ENCODE measurements around the gene ABCC8. TPM values are rescaled to one million over a fixed set of nuclear protein-coding genes. Genes with fewer than 3 reads are reported as not detected.

ABCC8 gene
- total RNA-seq, 6 experiments from 2014 or later, result 1.3 to 1.5 TPM; not detected in 4

GRCh38 chr11:17508791-17509190 lies 32.1 kb upstream of the ABCC8 start:
- H3K36me3 ChIP-seq, result no peaks in the 10 kb centered on the region
- intact Hi-C loops (cut with DNase I), result no loop called here
- DNase-seq, result no peak
- no peaks in the 10 kb centered on the region for H3K9me3 ChIP-seq
- WGBS (ENCODE audit: insufficient coverage, low coverage, low lambda C conversion rate, missing lambda C conversion rate), result 8% methylated on average over 3 of the region's 3 CpGs
- TF ChIP-seq, protein P1, sequence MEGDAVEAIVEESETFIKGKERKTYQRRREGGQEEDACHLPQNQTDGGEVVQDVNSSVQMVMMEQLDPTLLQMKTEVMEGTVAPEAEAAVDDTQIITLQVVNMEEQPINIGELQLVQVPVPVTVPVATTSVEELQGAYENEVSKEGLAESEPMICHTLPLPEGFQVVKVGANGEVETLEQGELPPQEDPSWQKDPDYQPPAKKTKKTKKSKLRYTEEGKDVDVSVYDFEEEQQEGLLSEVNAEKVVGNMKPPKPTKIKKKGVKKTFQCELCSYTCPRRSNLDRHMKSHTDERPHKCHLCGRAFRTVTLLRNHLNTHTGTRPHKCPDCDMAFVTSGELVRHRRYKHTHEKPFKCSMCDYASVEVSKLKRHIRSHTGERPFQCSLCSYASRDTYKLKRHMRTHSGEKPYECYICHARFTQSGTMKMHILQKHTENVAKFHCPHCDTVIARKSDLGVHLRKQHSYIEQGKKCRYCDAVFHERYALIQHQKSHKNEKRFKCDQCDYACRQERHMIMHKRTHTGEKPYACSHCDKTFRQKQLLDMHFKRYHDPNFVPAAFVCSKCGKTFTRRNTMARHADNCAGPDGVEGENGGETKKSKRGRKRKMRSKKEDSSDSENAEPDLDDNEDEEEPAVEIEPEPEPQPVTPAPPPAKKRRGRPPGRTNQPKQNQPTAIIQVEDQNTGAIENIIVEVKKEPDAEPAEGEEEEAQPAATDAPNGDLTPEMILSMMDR (IDR thresholded peaks at IDR 0.05), result no peak
- TF ChIP-seq POLR2A (IDR thresholded peaks at IDR 0.05), result no peak
- H3K27me3 ChIP-seq, result no peaks in the 10 kb centered on the region
- H3K27ac ChIP-seq, result no peak overlapping the region
- H3K4me3 ChIP-seq, result no peak overlapping the region
- H3K4me1 ChIP-seq, result no peaks in the 10 kb centered on the region
- peak in 1 of 4 donors; percentile 32 for ATAC-seq

DNA sequence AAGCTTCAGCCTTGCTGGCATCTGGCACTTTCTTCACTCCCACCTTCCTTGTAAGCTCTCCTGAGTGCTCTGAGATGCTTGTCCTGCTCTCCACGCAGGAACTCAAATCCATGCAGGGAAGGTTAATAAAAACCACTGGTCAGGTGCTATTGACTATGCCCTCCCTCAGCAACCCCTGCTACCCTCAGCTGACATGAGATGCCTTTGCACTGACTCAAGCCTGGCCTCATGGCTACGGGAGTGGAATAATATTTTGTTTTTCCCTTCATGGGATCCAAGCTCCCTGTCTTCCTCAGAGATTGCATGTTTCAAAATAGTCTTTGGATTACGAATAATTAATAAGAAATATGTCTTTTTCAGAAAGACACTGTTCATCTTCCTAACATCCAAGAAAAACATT lies 31.7 kb upstream of the ABCC8 start:
- TF ChIP-seq POLR2A (IDR thresholded peaks at IDR 0.05), result no peak
- TF ChIP-seq, protein P1 (IDR thresholded peaks at IDR 0.05), result no peak
- ATAC-seq, result peak in 1 of 4 donors; percentile 8
- Histone ChIP-seq H3K4me3 (no peak overlapping the region), H3K9me3 (no peaks in the 10 kb centered on the region), H3K4me1 (no peaks in the 10 kb centered on the region), H3K36me3 (no peaks in the 10 kb centered on the region), H3K27ac (no peak overlapping the region), H3K27me3 (no peaks in the 10 kb centered on the region)
- no peak for DNase-seq
- intact Hi-C loops (cut with DNase I), result no loop called here
- 37% methylated on average over 3 of the region's 3 CpGs for WGBS (ENCODE audit: insufficient coverage, low coverage, low lambda C conversion rate, missing lambda C conversion rate)

GRCh38 chr11:17507773-17508172 lies 31.1 kb upstream of the ABCC8 start:
- no peak for DNase-seq
- H3K27me3 ChIP-seq, result no peaks in the 10 kb centered on the region
- no peaks in the 10 kb centered on the region for H3K4me1 ChIP-seq
- H3K27ac ChIP-seq, result no peak overlapping the region
- H3K9me3 ChIP-seq, result no peaks in the 10 kb centered on the region
- H3K36me3 ChIP-seq, result no peaks in the 10 kb centered on the region
- intact Hi-C loops (cut with DNase I), result no loop called here
- no peak for ATAC-seq
- H3K4me3 ChIP-seq, result no peak overlapping the region
- WGBS (ENCODE audit: insufficient coverage, low coverage, low lambda C conversion rate, missing lambda C conversion rate), result 57% methylated on average over 1 of the region's 2 CpGs
- TF ChIP-seq, protein P1 (IDR thresholded peaks at IDR 0.05), result no peak

DNA sequence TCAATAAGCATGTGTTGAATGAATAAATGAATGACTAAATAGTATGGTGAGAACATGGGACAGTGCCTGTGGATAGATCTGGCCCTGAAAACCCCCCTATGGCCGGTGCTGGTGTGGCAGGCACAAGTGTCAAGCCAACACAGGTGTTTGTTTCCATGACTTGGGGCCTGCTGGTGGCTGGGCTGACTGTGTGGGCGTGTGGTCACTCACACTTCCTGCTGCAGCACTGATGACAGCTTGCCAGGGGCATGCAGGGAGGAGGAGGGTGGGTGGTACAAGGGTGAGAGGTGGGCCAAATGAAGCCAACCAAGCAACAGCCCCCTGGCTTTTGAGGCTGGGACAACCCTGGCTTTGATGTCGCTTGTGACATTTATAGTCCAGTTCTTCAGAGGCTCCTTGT lies 30.3 kb upstream of the ABCC8 start:
- no peak for ATAC-seq

More for the DNA sequence above, 30.3 kb upstream of the ABCC8 start:
- WGBS (ENCODE audit: insufficient coverage, low coverage, low lambda C conversion rate, missing lambda C conversion rate), result 43% methylated on average over 3 of the region's 3 CpGs
- no peak for DNase-seq
- H3K4me3 ChIP-seq, result no peak overlapping the region
- intact Hi-C loops (cut with DNase I), result no loop called here
- H3K4me1 ChIP-seq, result no peaks in the 10 kb centered on the region
- H3K27me3 ChIP-seq, result no peaks in the 10 kb centered on the region
- no peak overlapping the region for H3K27ac ChIP-seq
- no peak for TF ChIP-seq POLR2A (IDR thresholded peaks at IDR 0.05)
- TF ChIP-seq, protein P1 (IDR thresholded peaks at IDR 0.05), result no peak
- H3K36me3 ChIP-seq, result no peaks in the 10 kb centered on the region
- H3K9me3 ChIP-seq, result no peaks in the 10 kb centered on the region

Measured in right lobe of liver (tissue), 6 donors.